Endodermal cell (in vitro differentiated cells): Measurements from ENCODE around the gene BEAN1. TPM values are rescaled to one million over a fixed set of nuclear protein-coding genes. Genes with fewer than 3 reads are reported as not detected.

ENCODE experiments used
- DNase-seq: peaks from one replicate; pipeline ENCODE4 v3.0.0-alpha.2; 2017
- H3K27ac ChIP-seq: 2 replicates; pipeline ENCODE4 v1.5.1; 2013; ENCODE audit warnings: mild to moderate bottlenecking, low read depth, low read length, moderate library complexity
- H3K27me3 ChIP-seq: 2 replicates; pipeline ENCODE4 v1.6.1; 2013; ENCODE audit warnings: mild to moderate bottlenecking, low read length, moderate library complexity; ENCODE audit not compliant: insufficient read depth, control insufficient read depth, poor library complexity, severe bottlenecking
- H3K36me3 ChIP-seq: 2 replicates; pipeline ENCODE4 v1.7.0; 2013; ENCODE audit warnings: mild to moderate bottlenecking, low read length, moderate library complexity; ENCODE audit not compliant: control insufficient read depth, insufficient read depth
- H3K4me1 ChIP-seq: one replicate; pipeline ENCODE4 v1.7.0; 2013; ENCODE audit warnings: low read length; ENCODE audit not compliant: control insufficient read depth, insufficient read depth
- H3K4me3 ChIP-seq: 2 replicates; pipeline ENCODE4 v1.5.1; 2013; ENCODE audit warnings: mild to moderate bottlenecking, low read length, moderate library complexity
- H3K9ac ChIP-seq: 2 replicates; pipeline ENCODE4 v1.6.1; 2013; ENCODE audit warnings: mild to moderate bottlenecking, low read length, moderate library complexity; ENCODE audit not compliant: poor library complexity, severe bottlenecking; ENCODE audit errors: extremely low read depth
- H3K9me3 ChIP-seq: 2 replicates; pipeline ENCODE4 v1.6.1; 2013; ENCODE audit warnings: mild to moderate bottlenecking, low read length, moderate library complexity; ENCODE audit not compliant: control insufficient read depth
- H3K27ac Mint-ChIP-seq: 2 replicates; pipeline ENCODE4 v1.8.0; 2020; ENCODE audit warnings: mixed read lengths
- H3K27me3 Mint-ChIP-seq: 2 replicates; pipeline ENCODE4 v1.8.0; 2021; ENCODE audit warnings: mild to moderate bottlenecking, mixed read lengths; ENCODE audit not compliant: insufficient read depth
- H3K36me3 Mint-ChIP-seq: 2 replicates; pipeline ENCODE4 v1.8.0; 2020; ENCODE audit warnings: low read depth, mixed read lengths
- H3K4me1 Mint-ChIP-seq: 2 replicates; pipeline ENCODE4 v1.8.0; 2020; ENCODE audit warnings: mixed read lengths
- H3K4me3 Mint-ChIP-seq: 2 replicates; pipeline ENCODE4 v1.8.0; 2020; ENCODE audit warnings: mild to moderate bottlenecking, moderate library complexity, mixed read lengths
- H3K9me3 Mint-ChIP-seq: 2 replicates; pipeline ENCODE4 v1.8.0; 2020; ENCODE audit warnings: mild to moderate bottlenecking, mixed read lengths
- WGBS, 2 experiments: methylation state at CpG; one replicate each; pipeline versions ENCODE4 v1.1.5 to v1.1.7; 2013; ENCODE audit warnings: missing lambda C conversion rate in 2 of 2, mixed read lengths in 1 of 2; ENCODE audit not compliant: insufficient coverage in 1 of 2, insufficient read length in 1 of 2; 5-methylcytosine and 5-hydroxymethylcytosine counted together
- total RNA-seq, 2 donors: library from RNA; stranded (reverse); fragmentation: NEBNext Ultra II Directional in 1 of 2; extraction: Animal tissue kit (Norgen Biotek cat#: 25700) in 1 of 2; gene quantifications; 2 replicates in 1 of 2; 3 replicates in 1 of 2; pipeline ENCODE4 v1.2.1, GENCODE V29; 2021
- TF ChIP-seq, protein P1 (sequence below): fragments of 200-600 bp; sonication (generic); conservative IDR thresholded peaks from 2 replicates; pipeline ENCODE4 v1.5.0; 2021; ENCODE audit warnings: antibody characterized with exemption, mild to moderate bottlenecking

Gene BEAN1
- total RNA-seq, 2 donors from 2014 or later, result 0.18 TPM; not detected in 1

- H3K27ac ChIP-seq, result no peak overlapping the region
- Mint-ChIP-seq H3K27ac (no peak overlapping the region), H3K9me3 (no peaks in the 10 kb centered on the region), H3K4me3 (no peak overlapping the region), H3K36me3 (no peaks in the 10 kb centered on the region), H3K4me1 (peaks cover 4% of the 10 kb centered on the region), H3K27me3 (peaks cover 57% of the 10 kb centered on the region)
- TF ChIP-seq, protein P1, sequence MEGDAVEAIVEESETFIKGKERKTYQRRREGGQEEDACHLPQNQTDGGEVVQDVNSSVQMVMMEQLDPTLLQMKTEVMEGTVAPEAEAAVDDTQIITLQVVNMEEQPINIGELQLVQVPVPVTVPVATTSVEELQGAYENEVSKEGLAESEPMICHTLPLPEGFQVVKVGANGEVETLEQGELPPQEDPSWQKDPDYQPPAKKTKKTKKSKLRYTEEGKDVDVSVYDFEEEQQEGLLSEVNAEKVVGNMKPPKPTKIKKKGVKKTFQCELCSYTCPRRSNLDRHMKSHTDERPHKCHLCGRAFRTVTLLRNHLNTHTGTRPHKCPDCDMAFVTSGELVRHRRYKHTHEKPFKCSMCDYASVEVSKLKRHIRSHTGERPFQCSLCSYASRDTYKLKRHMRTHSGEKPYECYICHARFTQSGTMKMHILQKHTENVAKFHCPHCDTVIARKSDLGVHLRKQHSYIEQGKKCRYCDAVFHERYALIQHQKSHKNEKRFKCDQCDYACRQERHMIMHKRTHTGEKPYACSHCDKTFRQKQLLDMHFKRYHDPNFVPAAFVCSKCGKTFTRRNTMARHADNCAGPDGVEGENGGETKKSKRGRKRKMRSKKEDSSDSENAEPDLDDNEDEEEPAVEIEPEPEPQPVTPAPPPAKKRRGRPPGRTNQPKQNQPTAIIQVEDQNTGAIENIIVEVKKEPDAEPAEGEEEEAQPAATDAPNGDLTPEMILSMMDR, result no peak
- no peaks in the 10 kb centered on the region for H3K9me3 ChIP-seq
- no peaks in the 10 kb centered on the region for H3K27me3 ChIP-seq
- no peak overlapping the region for H3K4me3 ChIP-seq
- no peak overlapping the region for H3K9ac ChIP-seq
- 81 to 90% methylated on average over 4 to 7 of the region's 7 CpGs for WGBS, 2 experiments
- peak; percentile 36 for DNase-seq
- no peaks in the 10 kb centered on the region for H3K36me3 ChIP-seq
- no peaks in the 10 kb centered on the region for H3K4me1 ChIP-seq
These were observed 14.7 kb downstream of the BEAN1 start for GRCh38 chr16:66441586-66442375.

DNA sequence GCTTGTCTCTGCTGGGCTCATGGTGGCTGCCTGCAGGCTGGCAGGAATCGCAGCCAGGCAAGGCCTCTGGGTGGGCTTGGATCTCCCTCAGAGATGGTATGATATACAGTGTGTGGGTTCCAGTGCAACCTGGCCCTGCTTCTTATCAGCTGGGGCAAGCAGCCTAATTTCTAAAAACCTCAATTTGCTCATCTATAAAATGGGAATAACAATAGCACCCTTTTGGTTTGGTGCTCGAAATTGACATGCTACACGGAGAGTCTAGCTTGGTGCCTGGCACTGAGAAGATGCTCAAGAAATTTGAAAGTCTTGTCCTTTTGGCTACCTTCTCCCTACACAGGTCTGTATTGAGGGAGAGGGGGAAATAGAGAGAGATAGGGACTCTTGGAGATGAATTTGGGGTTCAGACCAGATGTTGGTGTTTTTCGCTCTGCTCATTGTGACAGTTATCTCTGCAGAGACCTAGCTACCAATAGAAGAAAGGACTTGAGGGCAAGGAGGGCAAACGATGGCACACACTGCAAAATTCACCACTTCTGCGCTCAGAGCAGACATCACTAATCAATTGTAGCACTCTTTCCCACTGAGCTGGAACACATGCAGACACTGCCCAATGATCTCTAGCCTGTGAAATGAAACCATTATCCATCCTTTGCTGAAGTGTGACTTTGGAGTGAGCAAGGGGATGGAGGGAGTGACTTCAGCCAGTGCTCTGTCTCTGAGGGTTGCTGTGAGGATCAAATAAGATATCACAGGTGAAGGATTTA is 15.6 kb downstream of the BEAN1 start:
- Mint-ChIP-seq H3K36me3 (no peaks in the 10 kb centered on the region), H3K4me1 (peaks cover 4% of the 10 kb centered on the region), H3K4me3 (no peak overlapping the region), H3K27ac (no peak overlapping the region), H3K27me3 (peaks cover 60% of the 10 kb centered on the region), H3K9me3 (no peaks in the 10 kb centered on the region)
- H3K4me1 ChIP-seq, result no peaks in the 10 kb centered on the region
- no peaks in the 10 kb centered on the region for H3K36me3 ChIP-seq
- H3K9me3 ChIP-seq, result no peaks in the 10 kb centered on the region
- H3K4me3 ChIP-seq, result no peak overlapping the region
- no peaks in the 10 kb centered on the region for H3K27me3 ChIP-seq
- H3K9ac ChIP-seq, result no peak overlapping the region
- TF ChIP-seq, protein P1, result no peak
- no peak overlapping the region for H3K27ac ChIP-seq
- DNase-seq, result peak; percentile 22
- WGBS, 2 experiments, result 91 to 94% methylated on average over 6 of the region's 6 CpGs

- no peaks in the 10 kb centered on the region for H3K4me1 ChIP-seq
- H3K36me3 ChIP-seq, result no peaks in the 10 kb centered on the region
- H3K27me3 ChIP-seq, result no peaks in the 10 kb centered on the region
- Mint-ChIP-seq H3K27me3 (peaks cover 62% of the 10 kb centered on the region), H3K27ac (no peak overlapping the region), H3K36me3 (no peaks in the 10 kb centered on the region), H3K9me3 (no peaks in the 10 kb centered on the region), H3K4me1 (peaks cover 4% of the 10 kb centered on the region), H3K4me3 (no peak overlapping the region)
- H3K9ac ChIP-seq, result no peak overlapping the region
- TF ChIP-seq, protein P1, result no peak
- 92 to 94% methylated on average over 3 of the region's 3 CpGs for WGBS, 2 experiments
- peak; percentile 42 for DNase-seq
- H3K4me3 ChIP-seq, result no peak overlapping the region
- H3K9me3 ChIP-seq, result no peaks in the 10 kb centered on the region
- no peak overlapping the region for H3K27ac ChIP-seq
These were observed 16.2 kb downstream of the BEAN1 start for GRCh38 chr16:66443269-66443652.
